AG04450 (cell line): ENCODE results near the gene ENOX1. TPM values are rescaled to one million over a fixed set of nuclear protein-coding genes. Genes with fewer than 3 reads are reported as not detected.

ENCODE experiments used
- CTCF ChIA-PET: fragments of 300-600, 350-600 bp; formaldehyde crosslinking; extraction: SDS; loops from one replicate; lab custom pipeline; 2022; ENCODE audit warnings: antibody characterized with exemption, inconsistent platforms; lab: Charles Lee
- POLR2A ChIA-PET: fragments of 350-600 bp; formaldehyde crosslinking; extraction: SDS; loops from one replicate; lab custom pipeline; 2021; ENCODE audit warnings: antibody characterized with exemption, inconsistent platforms; lab: Yijun Ruan, JAX
- DNase-seq: peaks from one replicate; pipeline ENCODE4 v3.0.0-alpha.2; 2011; ENCODE audit warnings: low read depth, low spot score
- H3K27ac ChIP-seq: one replicate; pipeline ENCODE4 v1.5.1; 2012; ENCODE audit warnings: low read depth, low read length, control low read depth
- H3K27me3 ChIP-seq: one replicate; pipeline ENCODE4 v1.6.0; 2012; ENCODE audit warnings: low read length; ENCODE audit not compliant: control insufficient read depth, insufficient read depth
- H3K4me3 ChIP-seq: 2 replicates; pipeline ENCODE4 v1.5.1; 2011; ENCODE audit warnings: mild to moderate bottlenecking, low read depth, low read length, control low read depth
- H3K9me3 ChIP-seq: 2 replicates; pipeline ENCODE4 v1.5.1; 2012; ENCODE audit warnings: low read length; ENCODE audit not compliant: control insufficient read depth, insufficient read depth
- polyA plus RNA-seq: library from polyadenylated mRNA; depleted of rRNA; stranded (reverse); fragments of >200 nt; gene quantifications from 2 replicates; pipeline ENCODE4 v1.2.3, GENCODE V29; 2011
- TF ChIP-seq, protein P1 (sequence below): IDR thresholded peaks from 2 replicates; pipeline ENCODE4 v1.5.1; 2011; ENCODE audit warnings: low read depth, low read length, control low read depth, inconsistent platforms

ENOX1 gene
- polyA plus RNA-seq, 1 experiment = 3.9 TPM

DNA sequence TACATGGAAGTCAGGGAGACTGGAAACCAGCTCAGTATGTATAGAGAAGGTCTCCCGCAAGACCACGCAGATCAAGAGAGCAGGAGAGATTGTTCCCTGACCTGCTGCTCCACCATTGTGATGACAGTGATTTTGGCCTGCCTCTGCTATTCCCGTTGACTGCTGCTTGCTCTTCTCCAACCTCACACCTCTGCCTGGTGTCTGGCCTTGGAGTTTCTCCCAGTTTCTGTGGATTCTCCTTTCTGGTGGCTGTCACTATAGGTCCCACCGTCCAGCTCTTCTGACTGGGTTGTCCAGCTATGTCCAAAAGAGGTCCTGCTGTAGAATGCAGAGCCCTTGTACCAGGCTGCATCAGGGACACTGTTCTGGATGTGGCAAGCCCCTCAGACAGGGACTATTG is 591.7 kb downstream of the ENOX1 start:
- no peaks in the 10 kb centered on the region for H3K27me3 ChIP-seq
- no peak overlapping the region for H3K4me3 ChIP-seq
- ChIA-PET CTCF (no interaction called here), POLR2A (no interaction called here)
- no peaks in the 10 kb centered on the region for H3K9me3 ChIP-seq
- DNase-seq = no peak
- no peak overlapping the region for H3K27ac ChIP-seq
- TF ChIP-seq, protein P1, sequence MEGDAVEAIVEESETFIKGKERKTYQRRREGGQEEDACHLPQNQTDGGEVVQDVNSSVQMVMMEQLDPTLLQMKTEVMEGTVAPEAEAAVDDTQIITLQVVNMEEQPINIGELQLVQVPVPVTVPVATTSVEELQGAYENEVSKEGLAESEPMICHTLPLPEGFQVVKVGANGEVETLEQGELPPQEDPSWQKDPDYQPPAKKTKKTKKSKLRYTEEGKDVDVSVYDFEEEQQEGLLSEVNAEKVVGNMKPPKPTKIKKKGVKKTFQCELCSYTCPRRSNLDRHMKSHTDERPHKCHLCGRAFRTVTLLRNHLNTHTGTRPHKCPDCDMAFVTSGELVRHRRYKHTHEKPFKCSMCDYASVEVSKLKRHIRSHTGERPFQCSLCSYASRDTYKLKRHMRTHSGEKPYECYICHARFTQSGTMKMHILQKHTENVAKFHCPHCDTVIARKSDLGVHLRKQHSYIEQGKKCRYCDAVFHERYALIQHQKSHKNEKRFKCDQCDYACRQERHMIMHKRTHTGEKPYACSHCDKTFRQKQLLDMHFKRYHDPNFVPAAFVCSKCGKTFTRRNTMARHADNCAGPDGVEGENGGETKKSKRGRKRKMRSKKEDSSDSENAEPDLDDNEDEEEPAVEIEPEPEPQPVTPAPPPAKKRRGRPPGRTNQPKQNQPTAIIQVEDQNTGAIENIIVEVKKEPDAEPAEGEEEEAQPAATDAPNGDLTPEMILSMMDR = no peak

GRCh38 chr13:43193789-43194420 is 592.9 kb downstream of the ENOX1 start:
- POLR2A ChIA-PET = no interaction called here
- TF ChIP-seq, protein P1 = no peak

GRCh38 chr13:43191546-43191945 is 595.2 kb downstream of the ENOX1 start:
- ChIA-PET POLR2A (interaction anchor here (0.6 kb wide), 1 partner anchor 1582 kb away, joined by 4 read pairs; no protein-coding TSS in a partner anchor), CTCF (interaction anchor here (0.6 to 0.7 kb wide), 2 partner anchors 80 to 120 kb away, joined by 3 to 7 read pairs; no protein-coding TSS in a partner anchor)
- H3K9me3 ChIP-seq = no peaks in the 10 kb centered on the region
- no peak overlapping the region for H3K4me3 ChIP-seq
- H3K27ac ChIP-seq = no peak overlapping the region
- TF ChIP-seq, protein P1 = no peak
- no peaks in the 10 kb centered on the region for H3K27me3 ChIP-seq
- no peak for DNase-seq

More at GRCh38 chr13:43193789-43194420, 592.9 kb downstream of the ENOX1 start:
- no peaks in the 10 kb centered on the region for H3K9me3 ChIP-seq
- CTCF ChIA-PET = interaction anchor here (0.6 kb wide), 1 partner anchor 330 kb away, joined by 3 read pairs; no protein-coding TSS in a partner anchor
- no peaks in the 10 kb centered on the region for H3K27me3 ChIP-seq
- H3K27ac ChIP-seq = no peak overlapping the region
- DNase-seq = no peak
- no peak overlapping the region for H3K4me3 ChIP-seq

DNA sequence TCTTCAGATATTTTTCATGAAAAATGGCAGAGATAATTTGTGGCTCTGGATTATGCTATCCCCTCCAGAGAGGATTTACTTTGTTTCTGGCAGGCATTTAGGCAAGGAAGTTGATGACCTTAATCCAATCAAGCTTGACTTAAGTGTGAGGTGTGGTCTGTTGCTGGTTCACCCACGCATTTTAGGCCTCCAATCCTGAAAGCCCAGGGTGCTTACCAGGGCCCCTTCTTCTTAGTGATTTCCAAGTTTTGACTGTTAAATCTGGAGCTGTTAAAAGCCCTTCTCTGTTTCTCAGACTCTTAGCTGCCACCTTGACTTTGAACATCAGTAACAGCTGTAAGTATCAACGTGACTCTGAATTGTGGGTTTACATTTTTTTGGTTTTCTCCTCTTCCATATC is 601.5 kb downstream of the ENOX1 start:
- Histone ChIP-seq H3K9me3 (peaks cover 8% of the 10 kb centered on the region), H3K4me3 (no peak overlapping the region), H3K27ac (no peak overlapping the region), H3K27me3 (no peaks in the 10 kb centered on the region)
- no peak for DNase-seq
- TF ChIP-seq, protein P1 = no peak
- ChIA-PET CTCF (no interaction called here), POLR2A (no interaction called here)

GRCh38 chr13:43180837-43181236 is 605.9 kb downstream of the ENOX1 start:
- POLR2A ChIA-PET = no interaction called here
- DNase-seq = no peak
- Histone ChIP-seq H3K27ac (no peak overlapping the region), H3K4me3 (no peak overlapping the region), H3K27me3 (no peaks in the 10 kb centered on the region), H3K9me3 (peaks cover 9% of the 10 kb centered on the region)
- TF ChIP-seq, protein P1 = no peak
- CTCF ChIA-PET = no interaction called here
